Hepatocyte (in vitro differentiated cells): Measurements from ENCODE around the gene OSBPL3.

Source experiments
- EZH2 ChIP-seq: fragments of 200-600 bp; sonication (generic); IDR thresholded peaks from 2 replicates; pipeline ENCODE4 v1.6.1; 2016; ENCODE audit warnings: antibody characterized with exemption, mild to moderate bottlenecking, borderline replicate concordance
- TF ChIP-seq, protein P1 (sequence below): fragments of 200-600 bp; sonication (generic); IDR thresholded peaks from 2 replicates; pipeline ENCODE4 v1.5.1; 2016; ENCODE audit warnings: antibody characterized with exemption, mild to moderate bottlenecking; ENCODE audit not compliant: poor library complexity

DNA sequence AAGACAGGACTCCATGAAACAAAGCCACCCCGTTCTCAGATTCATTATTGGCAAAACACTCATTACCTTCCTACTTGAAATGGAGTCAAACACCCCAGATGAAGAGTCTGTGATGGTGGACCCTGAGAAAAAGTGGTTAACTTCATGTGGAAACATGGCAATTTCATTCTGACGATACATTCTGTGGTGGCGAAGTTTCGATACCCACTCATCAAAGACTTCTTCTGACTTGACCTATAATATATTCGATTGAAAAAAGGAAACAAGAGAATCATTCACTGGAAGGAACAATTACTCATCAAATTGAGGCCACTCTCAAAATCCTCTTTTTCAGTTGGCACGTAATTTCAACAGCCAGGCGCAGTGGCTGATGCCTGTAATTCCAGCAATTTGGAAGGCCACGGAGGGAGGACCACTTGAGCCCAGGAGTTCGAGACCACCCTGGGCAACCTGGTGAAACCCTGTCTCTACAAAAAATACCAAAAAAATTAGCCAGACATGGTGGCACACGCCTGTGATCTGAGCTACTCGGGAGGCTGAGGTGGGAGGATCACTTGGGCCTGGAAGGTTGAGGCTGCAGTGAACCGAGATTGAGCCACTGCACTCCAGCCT, 113.9 kb downstream of the OSBPL3 start:
- TF ChIP-seq, protein P1, sequence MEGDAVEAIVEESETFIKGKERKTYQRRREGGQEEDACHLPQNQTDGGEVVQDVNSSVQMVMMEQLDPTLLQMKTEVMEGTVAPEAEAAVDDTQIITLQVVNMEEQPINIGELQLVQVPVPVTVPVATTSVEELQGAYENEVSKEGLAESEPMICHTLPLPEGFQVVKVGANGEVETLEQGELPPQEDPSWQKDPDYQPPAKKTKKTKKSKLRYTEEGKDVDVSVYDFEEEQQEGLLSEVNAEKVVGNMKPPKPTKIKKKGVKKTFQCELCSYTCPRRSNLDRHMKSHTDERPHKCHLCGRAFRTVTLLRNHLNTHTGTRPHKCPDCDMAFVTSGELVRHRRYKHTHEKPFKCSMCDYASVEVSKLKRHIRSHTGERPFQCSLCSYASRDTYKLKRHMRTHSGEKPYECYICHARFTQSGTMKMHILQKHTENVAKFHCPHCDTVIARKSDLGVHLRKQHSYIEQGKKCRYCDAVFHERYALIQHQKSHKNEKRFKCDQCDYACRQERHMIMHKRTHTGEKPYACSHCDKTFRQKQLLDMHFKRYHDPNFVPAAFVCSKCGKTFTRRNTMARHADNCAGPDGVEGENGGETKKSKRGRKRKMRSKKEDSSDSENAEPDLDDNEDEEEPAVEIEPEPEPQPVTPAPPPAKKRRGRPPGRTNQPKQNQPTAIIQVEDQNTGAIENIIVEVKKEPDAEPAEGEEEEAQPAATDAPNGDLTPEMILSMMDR: no peak
- no peak for TF ChIP-seq EZH2
